H1 (cell line): Measurements from ENCODE around the gene MYBPH. TPM values are rescaled to one million over a fixed set of nuclear protein-coding genes. Genes with fewer than 3 reads are reported as not detected.
A peak's percentile ranks its signal among the peaks of the same experiment; 100 is the strongest.

Experiments
- CTCF ChIA-PET: fragments of 300-600 bp; sonication (Branson Sonifier 250); formaldehyde crosslinking; loops from one replicate; lab custom pipeline; 2021; ENCODE audit not compliant: partially characterized antibody; lab: Charles Lee
- POLR2A ChIA-PET: fragments of 300-600 bp; sonication (Branson Sonifier 250); formaldehyde crosslinking; loops from one replicate; lab custom pipeline; 2021; ENCODE audit warnings: inconsistent platforms; ENCODE audit not compliant: partially characterized antibody; lab: Charles Lee
- DNase-seq, 2 experiments: peaks; one replicate each; pipeline versions ENCODE4 v3.0.0 to v3.0.0-alpha.2; 2010 to 2022; ENCODE audit warnings: low spot score in 2 of 2, low read depth in 1 of 2, mixed read lengths in 1 of 2
- FAIRE-seq: peaks from 2 replicates; lab custom pipeline; 2011; peaks lifted over from hg19 to GRCh38; lab: Jason Lieb, UNC
- H2AFZ ChIP-seq: 2 replicates; pipeline ENCODE4 v1.8.1; 2012; ENCODE audit warnings: low read length, inconsistent platforms
- H2AK5ac ChIP-seq: 2 replicates; pipeline ENCODE4 v1.6.1; 2013; ENCODE audit warnings: low read depth, low read length
- H2BK120ac ChIP-seq: replicated peaks from 2 replicates; pipeline ENCODE3; 2013; ENCODE audit warnings: low read depth, low read length, inconsistent platforms
- H2BK12ac ChIP-seq: 2 replicates; pipeline ENCODE4 v1.6.1; 2013; ENCODE audit warnings: low read depth, low read length
- H2BK15ac ChIP-seq: 2 replicates; pipeline ENCODE4 v1.6.1; 2013; ENCODE audit warnings: low read length
- H2BK20ac ChIP-seq: 2 replicates; pipeline ENCODE4 v1.6.1; 2013; ENCODE audit warnings: low read length
- H2BK5ac ChIP-seq: 2 replicates; pipeline ENCODE4 v1.6.1; 2013; ENCODE audit warnings: low read depth, low read length
- H3K14ac ChIP-seq: 2 replicates; pipeline ENCODE4 v1.6.1; 2013; ENCODE audit warnings: inconsistent platforms; ENCODE audit not compliant: insufficient read length
- H3K18ac ChIP-seq: 2 replicates; pipeline ENCODE4 v1.6.1; 2013; ENCODE audit warnings: low read length; ENCODE audit errors: extremely low read depth
- H3K23ac ChIP-seq: 2 replicates; pipeline ENCODE4 v1.6.1; 2013; ENCODE audit warnings: inconsistent platforms; ENCODE audit not compliant: insufficient read length
- H3K23me2 ChIP-seq: 2 replicates; pipeline ENCODE4 v1.6.1; 2013; ENCODE audit warnings: low read depth, low read length
- H3K27ac ChIP-seq: 2 replicates; pipeline ENCODE4 v1.6.1; 2011; ENCODE audit warnings: low read depth, low read length, inconsistent platforms
- H3K27me3 ChIP-seq, 4 experiments: replicated peaks in 1 of 4; 1 replicate in 1 of 4; 2 replicates in 3 of 4; pipeline versions ENCODE4 v1.6.1 to v1.8.1; 2011 to 2013; ENCODE audit warnings: low read length in 3 of 4, mild to moderate bottlenecking in 3 of 4, inconsistent platforms in 2 of 4, mixed read lengths in 2 of 4, moderate library complexity in 1 of 4; ENCODE audit not compliant: control insufficient read depth in 3 of 4, insufficient read depth in 3 of 4; ENCODE audit errors: extremely low read depth in 1 of 4
- H3K36me3 ChIP-seq, 4 experiments: 2 replicates each; pipeline versions ENCODE4 v1.6.1 to v1.8.1; 2011 to 2013; ENCODE audit warnings: mild to moderate bottlenecking in 4 of 4, low read length in 3 of 4, moderate library complexity in 2 of 4, control low read depth in 1 of 4, inconsistent platforms in 1 of 4; ENCODE audit not compliant: insufficient read depth in 4 of 4, control insufficient read depth in 2 of 4
- H3K4ac ChIP-seq: replicated peaks from 2 replicates; pipeline ENCODE3; 2013; ENCODE audit warnings: low read length, low read depth, mixed read lengths, inconsistent platforms; ENCODE audit not compliant: insufficient read length
- H3K4me1 ChIP-seq, 4 experiments: replicated peaks in 1 of 4; 1 replicate in 1 of 4; 2 replicates in 3 of 4; pipeline versions ENCODE4 v1.6.1 to v1.8.1; 2011 to 2013; ENCODE audit warnings: low read length in 3 of 4, inconsistent platforms in 2 of 4, mixed read lengths in 1 of 4; ENCODE audit not compliant: insufficient read depth in 4 of 4, control insufficient read depth in 3 of 4
- H3K4me2 ChIP-seq, 2 experiments: 2 replicates each; pipeline versions ENCODE4 v1.6.1 to v1.8.1; 2011 to 2013; ENCODE audit warnings: low read depth in 2 of 2, low read length in 2 of 2, control low read depth in 1 of 2, inconsistent platforms in 1 of 2, mild to moderate bottlenecking in 1 of 2; ENCODE audit not compliant: insufficient read depth in 1 of 2
- H3K4me3 ChIP-seq, 4 experiments: fragments of 200-600, 300-600 bp in 1 of 4; sonication (generic), shearing (Covaris generic), sonication (Bioruptor Twin) in 1 of 4; 2 replicates each; pipeline versions ENCODE4 v1.5.1 to v1.8.1; 2011 to 2016; ENCODE audit warnings: low read length in 4 of 4, low read depth in 3 of 4, control low read depth in 2 of 4, inconsistent platforms in 2 of 4, mild to moderate bottlenecking in 2 of 4, mixed read lengths in 1 of 4, moderate library complexity in 1 of 4; ENCODE audit not compliant: insufficient read depth in 2 of 4; ENCODE audit errors: extremely low read depth in 1 of 4
- H3K56ac ChIP-seq: replicated peaks from 2 replicates; pipeline ENCODE3; 2013; ENCODE audit warnings: low read depth, mild to moderate bottlenecking, mixed read lengths, low read length, inconsistent platforms; ENCODE audit not compliant: insufficient read length
- H3K79me1 ChIP-seq: 2 replicates; pipeline ENCODE4 v1.6.1; 2013; ENCODE audit warnings: low read depth, low read length, control low read depth
- H3K79me2 ChIP-seq, 2 experiments: 2 replicates each; pipeline versions ENCODE4 v1.6.1 to v1.8.1; 2012 to 2013; ENCODE audit warnings: low read length in 2 of 2, mild to moderate bottlenecking in 2 of 2, inconsistent platforms in 1 of 2; ENCODE audit not compliant: insufficient read depth in 2 of 2, control insufficient read depth in 1 of 2
- H3K9ac ChIP-seq, 4 experiments: replicated peaks in 1 of 4; 1 replicate in 1 of 4; 2 replicates in 3 of 4; pipeline versions ENCODE4 v1.6.1 to v1.8.1; 2011 to 2013; ENCODE audit warnings: low read depth in 3 of 4, low read length in 3 of 4, control low read depth in 2 of 4, mild to moderate bottlenecking in 2 of 4, moderate library complexity in 2 of 4, inconsistent platforms in 1 of 4; ENCODE audit errors: extremely low read depth in 1 of 4
- H3K9me3 ChIP-seq, 2 experiments: 2 replicates each; pipeline versions ENCODE4 v1.6.1 to v1.8.1; 2012 to 2013; ENCODE audit warnings: mild to moderate bottlenecking in 2 of 2, moderate library complexity in 2 of 2, control low read depth in 1 of 2, inconsistent platforms in 1 of 2, low read depth in 1 of 2, low read length in 1 of 2, mixed read lengths in 1 of 2; ENCODE audit not compliant: insufficient read depth in 2 of 2
- H4K20me1 ChIP-seq, 2 experiments: replicated peaks in 1 of 2; 2 replicates each; pipeline versions ENCODE3 to v1.8.1; 2011 to 2013; ENCODE audit warnings: inconsistent platforms in 2 of 2, low read length in 2 of 2, mild to moderate bottlenecking in 1 of 2; ENCODE audit not compliant: insufficient read depth in 2 of 2, control insufficient read depth in 1 of 2
- H4K5ac ChIP-seq: 2 replicates; pipeline ENCODE4 v1.6.1; 2013; ENCODE audit warnings: low read length, low read depth, mixed read lengths, inconsistent platforms; ENCODE audit not compliant: insufficient read length
- H4K8ac ChIP-seq: 2 replicates; pipeline ENCODE4 v1.8.0; 2013; ENCODE audit warnings: mild to moderate bottlenecking, moderate library complexity, low read length, inconsistent platforms; ENCODE audit not compliant: insufficient read depth; ENCODE audit errors: extremely low read depth
- H4K91ac ChIP-seq: replicated peaks from 2 replicates; pipeline ENCODE3; 2013; ENCODE audit warnings: low read length, mixed read lengths, inconsistent platforms; ENCODE audit not compliant: insufficient read length
- BRCA1 ChIP-seq: IDR thresholded peaks from 2 replicates; pipeline ENCODE4 v1.6.1; 2012; ENCODE audit warnings: low read depth, low read length, improper control_type of control experiment
- CEBPB ChIP-seq: IDR thresholded peaks from 2 replicates; pipeline ENCODE4 v1.6.1; 2012; ENCODE audit warnings: low read depth, low read length
- HDAC2 ChIP-seq, 2 experiments: fragments of 300-600 bp in 1 of 2; sonication (generic) in 1 of 2; IDR thresholded peaks; 2 replicates each; pipeline ENCODE4 v1.6.1; 2011 to 2012; ENCODE audit warnings: low read depth in 2 of 2, low read length in 2 of 2, mild to moderate bottlenecking in 2 of 2, moderate library complexity in 2 of 2, borderline replicate concordance in 1 of 2, inconsistent platforms in 1 of 2
- KDM1A ChIP-seq: fragments of 200-600, 300-600 bp; sonication (generic); IDR thresholded peaks from 2 replicates; pipeline ENCODE4 v1.7.1; 2016; ENCODE audit warnings: mild to moderate bottlenecking, low read length, borderline replicate concordance
- NANOG ChIP-seq: IDR thresholded peaks from 2 replicates; pipeline ENCODE4 v1.6.1; 2011; ENCODE audit warnings: low read length, low read depth, mild to moderate bottlenecking, inconsistent platforms; ENCODE audit not compliant: insufficient read depth, poor library complexity, severe bottlenecking
- WGBS, 2 experiments: shearing (Covaris generic) in 1 of 2; methylation state at CpG; one replicate each; pipeline versions ENCODE4 v1.1.6 to v1.1.7; 2013 to 2015; ENCODE audit warnings: low lambda C conversion rate in 2 of 2, mixed read lengths in 2 of 2, inconsistent platforms in 1 of 2, low coverage in 1 of 2, missing lambda C conversion rate in 1 of 2; ENCODE audit not compliant: insufficient replicate concordance in 2 of 2, insufficient coverage in 1 of 2, insufficient read length in 1 of 2; ENCODE audit errors: extremely low coverage in 1 of 2, missing lambda C conversion rate in 1 of 2; 5-methylcytosine and 5-hydroxymethylcytosine counted together
- polyA plus RNA-seq, 7 experiments: library from polyadenylated mRNA; depleted of rRNA in 3 of 7; stranded (reverse) in 5 of 7; unstranded in 2 of 7; fragments of >200 nt in 5 of 7; fragments of 200-250 nt in 2 of 7; gene quantifications; 1 replicate in 5 of 7; 2 replicates in 1 of 7; 4 replicates in 1 of 7; pipeline versions ENCODE4 v1.2.1 to v1.2.3, GENCODE V29; 2011 to 2013; ENCODE audit warnings: missing spikeins in 2 of 7, mixed read lengths in 2 of 7
- total RNA-seq: library from RNA; stranded (reverse); fragmentation: NEBNext Ultra II Directional; extraction: Animal tissue kit (Norgen Biotek cat#: 25700); gene quantifications from 2 replicates; pipeline ENCODE4 v1.2.1, GENCODE V29; 2021

MYBPH gene
- total and polyA plus RNA-seq, 2 of the 8 experiments (the other 6 are each of a cell fraction or from before 2014, with no cell fraction given), result not detected

DNA sequence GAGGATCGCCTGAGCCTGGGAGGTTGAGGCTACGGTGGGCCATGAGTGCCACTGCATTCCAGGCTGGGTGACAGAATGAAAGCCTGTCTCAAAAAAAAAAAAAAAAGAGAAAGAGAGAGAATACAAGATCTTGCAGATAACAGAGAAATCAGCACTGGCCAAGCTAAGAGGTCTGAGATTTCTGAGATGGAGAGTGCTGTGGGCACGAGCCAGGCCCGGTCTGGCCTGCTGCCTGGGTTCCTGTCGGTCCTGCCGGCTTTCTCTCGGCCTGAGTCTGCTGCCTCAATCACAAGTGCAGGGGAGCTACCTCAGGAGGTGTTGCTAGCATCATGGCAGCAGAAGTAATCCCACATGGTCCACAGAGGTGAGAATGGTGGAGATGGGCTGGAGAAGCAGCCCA is 29.1 kb downstream of the MYBPH start:
- Histone ChIP-seq H2AK5ac (peak overlapping the region; percentile 84; the same call in 1 of the 2 replicates), H2BK15ac (peak overlapping the region; percentile 92), H4K20me1 (no peaks in the 10 kb centered on the region), H3K14ac (no peak overlapping the region), H3K27me3 (no peaks in the 10 kb centered on the region), H3K27ac (no peak overlapping the region), H3K4ac (no peak overlapping the region), H3K9ac (no peak overlapping the region), H4K91ac (peak overlapping the region; percentile 18), H3K23ac (no peak overlapping the region), H2BK5ac (peak overlapping the region; percentile 62; the same call in 1 of the 2 replicates), H3K9me3 (peaks cover 0 to 5% of the 10 kb centered on the region in 2 experiments; a peak in 1 of 4 replicates), H2BK12ac (peak overlapping the region; percentile 98; the same call in 1 of the 2 replicates), H3K4me3 (no peak overlapping the region), H2AFZ (no peak overlapping the region), H3K4me1 (peaks cover 7 to 34% (median 12%) of the 10 kb centered on the region in 4 experiments), H3K36me3 (no peaks in the 10 kb centered on the region), H4K5ac (no peak overlapping the region), H4K8ac (no peak overlapping the region; the same call in 1 of the 2 replicates), H3K23me2 (no peaks in the 10 kb centered on the region; the same call in 1 of the 2 replicates), H3K56ac (no peak overlapping the region), H2BK120ac (peak overlapping the region; percentile 65), H3K79me1 (no peaks in the 10 kb centered on the region), H3K79me2 (no peaks in the 10 kb centered on the region), H2BK20ac (peak overlapping the region; percentile 91; the same call in 1 of the 2 replicates), H3K18ac (peak overlapping the region; percentile 88), H3K4me2 (no peak overlapping the region; a peak in 1 of 4 replicates)
- ChIA-PET POLR2A (interaction anchor here (0.9 to 1.3 kb wide), 3 partner anchors 10 to 60 kb away, joined by 3 to 4 read pairs (median 3); no protein-coding TSS in a partner anchor), CTCF (interaction anchor here (1.7 to 49.1 kb wide), 10 partner anchors 15 to 124 kb away, joined by 4 to 1071 read pairs (median 16); partner anchors contain the start of genes ADORA1, MYBPH and PPFIA4)
- no peak for DNase-seq
- FAIRE-seq, result no peak
- WGBS, 2 experiments, result 96% methylated on average over 7 of the region's 7 CpGs; no CpG with 5 or more reads in 1 of the 2 experiments
- TF ChIP-seq NANOG (no peak), KDM1A (no peak), BRCA1 (no peak), HDAC2 (IDR thresholded peaks at IDR 0.05; ENCODE audit: borderline replicate concordance in 1 of 2, low read depth in 2 of 2, low read length in 2 of 2) (no peak), CEBPB (no peak)
